ENCODE measurements around the gene NEURL1.

DNA sequence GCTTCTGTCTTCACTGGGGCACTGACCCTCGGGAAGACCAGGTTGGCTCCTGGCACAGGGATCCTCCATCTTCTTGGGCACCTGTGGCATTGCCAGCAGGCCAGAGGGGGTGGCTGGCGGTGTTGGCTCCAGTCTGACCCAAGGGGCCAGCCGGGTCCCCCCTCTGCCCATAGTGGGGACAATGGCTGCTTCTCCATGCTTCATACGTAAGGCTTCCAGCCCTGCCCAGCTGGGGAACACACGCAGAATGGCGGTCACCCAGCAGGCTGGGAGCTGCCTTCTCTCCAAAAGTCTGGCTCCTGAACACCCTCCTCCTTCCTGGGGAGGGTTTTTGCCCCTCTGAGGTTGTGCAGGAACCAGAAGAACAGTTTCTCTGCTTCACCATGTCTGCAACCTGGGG is 106.8 kb downstream of the NEURL1 start:
- TF ChIP-seq HDAC6 (IDR thresholded peaks at IDR 0.05; ENCODE audit: unreplicated experiment) (no peak), GABPA (IDR thresholded peaks at IDR 0.05; ENCODE audit: low read depth) (no peak), POLR2A (IDR thresholded peaks at IDR 0.05; ENCODE audit: low read depth, low read length) (no peak)
- TF ChIP-seq, protein P1, sequence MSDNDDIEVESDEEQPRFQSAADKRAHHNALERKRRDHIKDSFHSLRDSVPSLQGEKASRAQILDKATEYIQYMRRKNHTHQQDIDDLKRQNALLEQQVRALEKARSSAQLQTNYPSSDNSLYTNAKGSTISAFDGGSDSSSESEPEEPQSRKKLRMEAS (IDR thresholded peaks at IDR 0.05; ENCODE audit: low read depth, low read length), result no peak

All from GM12878 (cell line).